Keratinocyte (primary cell): ENCODE results near the gene NYAP2.

Experiments used
- CTCF ChIP-seq, 3 experiments: IDR thresholded peaks in 1 of 3; conservative IDR thresholded peaks in 1 of 3; optimal IDR thresholded peaks in 1 of 3; 2 replicates in 2 of 3; 3 replicates in 1 of 3; pipeline versions ENCODE3 to v1.5.1; 2011; ENCODE audit warnings: low read length in 3 of 3, mild to moderate bottlenecking in 3 of 3, moderate library complexity in 2 of 3, control low read depth in 1 of 3, inconsistent platforms in 1 of 3; ENCODE audit not compliant: insufficient read depth in 2 of 3; ENCODE audit errors: extremely low read depth in 1 of 3
- EZH2 ChIP-seq: IDR thresholded peaks from one replicate; pipeline ENCODE4 v1.6.1; 2012; ENCODE audit warnings: inconsistent platforms, mild to moderate bottlenecking, low read length, moderate library complexity

GRCh38 chr2:225402210-225402776 lies 2.8 kb downstream of the NYAP2 start:
- TF ChIP-seq CTCF (optimal IDR thresholded peaks at IDR 0.05 in 1 of 3, IDR thresholded peaks at IDR 0.05 in 1 of 3, conservative IDR thresholded peaks at IDR 0.05 in 1 of 3; ENCODE audit: extremely low read depth in 1 of 3, insufficient read depth in 2 of 3, low read length in 3 of 3), result no peak
- TF ChIP-seq EZH2, result no peak
